Stimulated activated naive CD4-positive, alpha-beta T cell (primary cell): ENCODE data around the gene DSCAML1.
"Not testable (repeated sequence)": the region's sequence is repeated elsewhere in the genome, so short reads cannot be mapped to it uniquely, and the experiment has no call there.

Source experiments
- DNase-seq, 6 experiments: peaks; one replicate each; lab custom pipeline; 2025; lab: John Stamatoyannopoulos, UW

The DSCAML1 gene

GRCh38 chr11:117794135-117794534 lies 2.9 kb downstream of the DSCAML1 start:
- DNase-seq, result no peak

DNA sequence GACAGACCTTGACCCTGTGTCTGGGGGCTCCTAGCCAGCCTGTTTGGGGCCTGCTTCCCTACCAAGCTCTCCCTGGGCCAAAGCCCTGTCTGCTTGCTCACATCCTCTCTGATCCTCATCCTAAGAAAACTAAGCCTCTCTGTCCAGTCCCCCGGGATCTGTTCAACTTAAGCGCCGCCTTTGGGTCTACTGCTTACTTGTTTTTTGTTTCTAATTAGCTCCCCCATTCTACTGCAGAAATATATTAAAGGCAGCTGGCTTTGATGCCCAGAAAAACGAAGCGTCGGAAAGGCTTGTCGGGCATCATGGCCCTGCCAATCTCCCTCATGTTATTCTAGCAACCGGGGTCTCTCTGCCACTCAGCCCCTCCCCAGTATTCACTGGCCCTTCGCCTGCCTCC lies 3.4 kb downstream of the DSCAML1 start:
- no peak for DNase-seq

DNA sequence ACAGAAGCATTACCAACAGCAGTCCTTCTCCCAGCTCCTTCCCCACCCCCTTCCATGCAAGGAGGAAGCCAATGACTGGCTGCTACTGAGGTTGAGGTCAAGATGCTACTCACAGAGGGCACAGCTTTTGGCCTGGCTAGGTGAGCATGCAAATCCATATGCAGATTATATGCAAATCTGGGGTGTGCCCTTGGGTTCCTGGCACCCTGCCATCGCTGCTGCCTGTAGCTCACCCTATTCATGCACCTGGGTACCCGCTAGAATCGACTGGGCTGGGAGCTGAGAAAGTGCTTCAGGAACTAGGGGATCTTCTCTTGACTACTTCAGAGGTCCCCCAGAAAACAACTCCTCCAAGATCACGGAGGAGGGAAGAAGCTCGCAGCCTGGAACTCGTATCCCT lies 4.0 kb downstream of the DSCAML1 start:
- no peak for DNase-seq

DNA sequence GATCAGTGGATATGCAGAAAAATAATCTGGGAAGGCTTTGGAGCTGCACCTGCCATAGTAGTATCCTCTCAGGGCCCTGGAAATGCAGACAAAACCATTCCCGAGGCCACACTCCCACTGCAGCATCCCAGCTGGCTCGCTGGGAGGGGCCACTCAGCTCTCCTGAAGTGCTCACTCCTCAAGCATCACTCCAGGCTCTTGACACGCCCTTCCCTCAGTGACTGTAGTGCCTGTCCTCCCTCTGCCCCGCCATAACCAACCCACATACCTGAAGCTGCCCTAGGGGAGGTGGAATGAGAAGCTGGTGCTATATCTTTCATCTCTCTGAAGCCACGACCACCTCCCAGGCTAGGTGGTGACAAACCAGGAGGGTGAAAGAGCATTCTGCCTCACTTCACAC lies 4.8 kb downstream of the DSCAML1 start:
- no peak for DNase-seq

DNA sequence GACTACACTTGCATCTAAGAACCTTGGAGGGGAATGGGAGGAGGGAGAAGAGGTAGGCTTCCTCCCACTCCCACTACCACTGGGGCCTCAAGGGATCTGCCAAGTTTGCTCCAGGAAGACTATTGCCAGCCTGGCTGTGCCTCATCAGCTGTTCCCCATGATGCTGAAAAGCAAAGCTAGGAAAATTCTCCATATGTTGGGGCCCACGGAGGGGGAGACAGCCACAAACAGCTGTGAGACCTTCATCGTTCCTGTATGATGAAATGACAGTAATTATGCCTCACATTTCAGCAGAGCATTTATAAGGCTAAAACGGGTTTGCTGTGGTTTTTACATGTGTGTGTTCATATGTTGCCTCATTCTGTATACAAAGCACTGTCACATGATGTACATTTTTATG lies 6.7 kb downstream of the DSCAML1 start:
- no peak for DNase-seq

- no peak for DNase-seq
Measured at GRCh38 chr11:117789241-117789640, 7.8 kb downstream of the DSCAML1 start.

DNA sequence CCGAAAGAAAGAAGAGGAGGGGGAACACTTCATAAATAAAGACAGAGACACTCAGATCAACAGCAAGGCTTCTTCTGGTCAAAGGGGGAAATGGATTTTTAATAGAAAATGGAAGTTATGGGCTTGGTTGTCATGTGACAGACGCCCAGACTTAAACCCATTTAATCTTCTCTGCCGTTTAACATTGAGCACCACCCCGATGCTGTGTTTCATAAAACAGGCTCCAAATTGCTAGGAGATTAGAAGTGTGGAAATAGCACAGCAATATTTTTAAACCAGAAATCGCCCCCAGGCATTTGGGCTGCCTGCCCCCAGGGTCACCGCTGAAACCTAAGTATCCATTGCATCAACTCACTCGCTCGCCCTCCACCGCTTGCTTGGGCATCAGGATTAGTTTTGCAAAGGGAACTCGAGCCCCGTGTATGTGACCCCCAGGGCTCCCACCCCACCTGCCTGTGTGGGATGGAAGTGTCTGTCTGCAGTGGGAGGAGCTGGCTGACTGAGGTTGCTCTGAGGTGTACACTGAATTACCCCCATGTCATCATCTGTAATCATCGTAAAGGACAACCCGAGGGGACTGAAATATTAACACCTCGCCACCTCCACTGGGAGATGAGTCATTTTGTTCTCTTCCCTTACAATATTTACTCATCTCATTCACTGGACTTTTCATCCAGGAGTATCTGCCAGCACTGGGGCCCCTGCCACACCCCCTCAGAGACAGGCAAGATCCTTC lies 10.7 kb downstream of the DSCAML1 start:
- no peak for DNase-seq

DNA sequence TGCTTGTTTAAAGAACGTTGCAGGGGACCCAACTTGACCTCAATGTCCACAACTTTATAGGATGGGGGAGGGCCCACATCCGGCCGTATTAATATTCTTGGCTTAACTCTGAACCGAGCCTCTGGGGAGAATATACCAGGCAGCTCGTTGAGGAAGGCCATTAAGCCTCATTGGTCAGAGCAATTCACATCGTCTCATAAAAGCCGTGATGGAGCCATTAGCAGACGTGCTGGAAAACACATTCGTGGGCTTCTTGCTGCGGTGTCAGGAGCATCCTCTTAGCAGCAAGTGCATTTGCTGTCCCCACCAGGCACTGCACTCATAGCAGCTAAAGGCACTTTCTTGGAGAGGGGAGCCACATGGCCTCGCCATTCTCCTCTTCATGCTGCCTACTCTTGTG lies 14.9 kb downstream of the DSCAML1 start:
- no peak for DNase-seq

DNA sequence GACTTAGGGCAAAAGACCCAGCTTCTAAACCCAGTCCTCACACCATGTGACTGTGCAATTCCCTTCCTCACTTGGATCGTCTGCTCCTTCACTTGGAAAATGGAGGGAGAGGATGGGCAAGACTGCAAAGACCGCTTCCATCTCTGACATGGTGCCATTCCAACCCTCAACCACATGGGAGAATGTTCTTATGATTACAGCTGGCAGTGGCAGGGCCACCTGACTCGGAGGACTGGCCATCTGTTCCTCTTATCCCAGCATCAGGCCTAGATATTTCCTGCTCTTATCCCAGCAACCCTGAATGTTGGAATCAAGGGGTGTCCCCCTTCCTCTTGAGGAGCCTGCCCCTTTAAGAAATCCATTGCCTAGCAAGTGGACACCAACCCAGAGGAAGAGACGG lies 15.4 kb downstream of the DSCAML1 start:
- DNase-seq, result no peak

DNA sequence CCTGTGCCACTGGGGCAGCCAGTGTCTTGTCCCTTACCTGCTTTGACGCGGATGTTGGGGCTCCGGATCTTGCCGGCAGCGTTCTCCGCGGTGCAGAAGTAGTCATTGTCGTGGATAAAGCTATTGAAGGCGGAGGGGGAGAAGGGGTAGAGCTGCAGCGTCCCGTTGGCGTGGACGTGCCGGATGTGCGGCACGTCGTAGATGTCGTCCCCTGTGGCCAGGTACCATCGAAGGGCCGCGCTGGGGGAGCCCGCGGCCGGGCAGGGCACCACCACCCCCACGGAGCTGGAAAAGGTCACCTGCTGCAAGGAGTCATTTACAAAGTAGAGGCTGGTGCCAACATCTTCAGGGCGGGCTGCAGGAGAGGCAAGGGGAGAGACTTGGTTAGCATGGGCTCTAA lies 16.6 kb downstream of the DSCAML1 start:
- no peak for DNase-seq

GRCh38 chr11:117774553-117774952 lies 22.5 kb downstream of the DSCAML1 start:
- DNase-seq, result no peak

DNA sequence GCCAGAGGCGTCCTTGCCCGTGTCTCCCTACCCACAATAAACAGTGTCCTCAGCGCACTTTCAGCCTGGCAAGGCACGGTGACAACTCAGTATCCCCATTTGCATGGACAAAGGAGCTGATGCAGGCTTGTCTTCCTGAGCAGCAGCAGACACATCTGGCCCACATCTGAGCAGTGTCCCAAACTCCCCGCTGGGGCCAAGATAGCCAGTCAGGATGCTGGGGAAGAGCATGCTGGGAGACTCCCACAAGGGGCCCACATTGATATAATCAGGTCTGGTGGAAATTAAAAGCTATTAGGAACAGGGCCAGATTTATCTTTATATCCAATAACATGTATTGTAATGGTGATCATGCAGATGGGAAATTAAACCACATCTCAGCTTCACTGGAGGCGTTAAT lies 24.7 kb downstream of the DSCAML1 start:
- DNase-seq, result no peak

- no peak for DNase-seq
Measured at GRCh38 chr11:117771841-117772240, 25.2 kb downstream of the DSCAML1 start.

- no peak for DNase-seq
Measured at GRCh38 chr11:117771197-117771596, 25.8 kb downstream of the DSCAML1 start.

DNA sequence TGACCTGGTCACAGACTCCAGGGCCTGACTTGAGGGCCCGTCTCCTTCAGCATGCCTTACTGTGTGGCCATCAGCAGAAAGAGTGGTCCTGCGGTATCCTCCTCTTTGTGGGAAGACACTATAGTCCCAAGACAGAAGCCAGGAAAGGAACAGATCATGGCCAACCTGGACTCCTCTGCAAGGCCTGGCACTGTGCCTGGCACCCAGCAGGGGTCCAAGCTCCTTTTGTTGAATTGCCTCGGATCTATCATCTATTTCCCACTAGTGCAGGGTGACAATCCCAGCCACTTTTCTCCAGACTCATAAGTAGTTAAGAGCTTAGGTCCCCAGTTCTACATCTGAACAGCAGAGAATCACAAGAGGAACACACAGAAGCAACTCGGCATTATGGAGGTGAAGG lies 27.0 kb downstream of the DSCAML1 start:
- no peak for DNase-seq

DNA sequence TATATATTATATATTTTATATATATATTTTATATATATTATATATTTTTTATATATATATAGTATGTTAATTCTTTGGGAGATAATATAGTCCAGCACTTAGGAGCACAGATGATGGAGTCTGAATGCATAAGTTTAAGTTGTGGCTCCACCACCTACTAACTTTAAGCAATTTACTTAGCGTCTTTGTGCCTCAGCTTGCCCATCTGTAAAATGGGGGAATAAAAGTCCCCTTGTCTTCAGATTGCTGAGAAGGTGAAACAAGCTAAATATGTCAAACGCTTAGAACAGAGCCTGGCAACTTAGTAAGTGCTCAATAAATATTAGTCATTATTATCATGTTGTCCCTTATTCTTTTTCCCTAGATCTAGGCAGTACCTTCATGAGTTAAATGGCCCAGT lies 27.5 kb downstream of the DSCAML1 start:
- no peak for DNase-seq

- no peak for DNase-seq
Measured at GRCh38 chr11:117768506-117768905, 28.5 kb downstream of the DSCAML1 start.

DNA sequence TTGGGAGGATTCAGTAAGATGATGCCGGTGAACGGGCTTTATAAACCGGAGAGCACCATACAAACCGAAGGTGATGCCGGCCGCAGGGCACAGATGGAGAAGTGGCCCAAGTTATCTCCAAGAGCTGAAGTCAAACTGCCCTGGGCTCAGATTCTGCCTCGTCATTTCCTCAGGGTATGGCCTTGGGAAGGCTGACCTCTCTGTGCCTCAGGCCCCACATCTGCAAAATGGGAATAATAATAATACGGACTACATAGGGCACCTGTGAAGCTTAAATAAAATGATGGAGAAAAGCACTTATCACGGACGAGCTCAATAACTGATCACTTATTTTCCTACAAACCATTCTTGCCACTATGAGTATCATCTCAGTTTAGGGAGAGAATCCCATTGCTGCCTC lies 29.9 kb downstream of the DSCAML1 start:
- DNase-seq, result no peak

- DNase-seq, result no peak
Measured at GRCh38 chr11:117766576-117766975, 30.4 kb downstream of the DSCAML1 start.

DNA sequence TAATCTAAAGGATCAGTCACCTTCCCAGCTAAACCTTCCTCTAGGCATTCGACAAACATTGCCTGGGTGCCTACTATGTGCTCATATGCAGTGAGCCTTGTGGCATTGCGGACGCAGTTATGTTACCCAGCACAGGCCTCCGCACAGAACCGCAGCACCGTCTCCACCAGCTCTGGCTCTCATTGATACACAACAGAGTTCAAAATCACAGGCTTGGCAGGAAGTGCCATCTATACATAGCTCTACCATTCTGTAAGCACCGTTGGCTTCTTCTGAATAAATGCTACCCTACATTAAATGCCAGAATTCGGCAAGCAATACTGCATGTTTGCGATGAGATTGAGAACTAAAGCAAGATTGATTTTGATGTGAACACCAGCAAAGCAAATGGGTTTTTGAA lies 31.0 kb downstream of the DSCAML1 start:
- DNase-seq, result no peak

DNA sequence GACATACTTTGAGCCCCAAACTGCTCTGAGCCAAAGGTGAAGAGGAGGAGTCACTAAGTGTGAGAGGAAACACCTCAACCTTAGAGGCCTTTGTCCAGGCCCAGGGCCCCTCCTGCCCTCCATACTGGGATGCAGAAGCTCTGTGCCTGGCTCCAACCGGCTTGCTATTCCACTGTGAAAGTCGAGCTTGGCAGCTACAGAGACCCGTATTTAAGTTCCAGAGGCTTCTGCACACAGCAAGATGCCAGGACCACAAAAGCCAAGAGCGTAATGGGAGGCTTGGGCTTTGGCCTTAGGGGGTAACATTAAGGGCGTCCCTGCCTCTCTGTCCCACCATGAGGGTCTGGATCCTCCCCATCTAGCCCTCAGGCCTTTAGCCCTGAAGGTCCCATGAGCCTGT lies 31.9 kb downstream of the DSCAML1 start:
- DNase-seq, result no peak

DNA sequence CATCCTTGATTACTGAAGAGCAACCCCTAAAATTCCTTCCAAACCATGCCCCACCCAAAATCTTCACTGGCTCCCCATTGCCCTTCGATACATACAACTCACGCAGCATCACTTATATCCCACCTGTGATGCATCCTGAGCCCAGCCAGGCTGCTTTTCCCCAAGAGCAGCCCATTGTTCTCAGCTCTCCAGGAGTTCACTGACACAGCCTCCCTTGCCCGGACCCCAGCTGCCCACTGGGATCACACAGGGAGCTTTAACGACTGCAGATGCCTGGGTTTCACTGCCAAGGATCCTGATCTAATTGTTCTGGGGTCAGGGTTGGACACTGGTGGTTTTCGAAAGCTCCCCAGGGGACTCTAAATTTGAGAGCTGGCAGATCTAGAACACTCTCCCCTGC lies 33.6 kb downstream of the DSCAML1 start:
- not testable (repeated sequence) for DNase-seq

GRCh38 chr11:117761993-117762392 lies 35.0 kb downstream of the DSCAML1 start:
- no peak for DNase-seq

- no peak for DNase-seq
Measured at GRCh38 chr11:117759305-117759704, 37.7 kb downstream of the DSCAML1 start.

DNA sequence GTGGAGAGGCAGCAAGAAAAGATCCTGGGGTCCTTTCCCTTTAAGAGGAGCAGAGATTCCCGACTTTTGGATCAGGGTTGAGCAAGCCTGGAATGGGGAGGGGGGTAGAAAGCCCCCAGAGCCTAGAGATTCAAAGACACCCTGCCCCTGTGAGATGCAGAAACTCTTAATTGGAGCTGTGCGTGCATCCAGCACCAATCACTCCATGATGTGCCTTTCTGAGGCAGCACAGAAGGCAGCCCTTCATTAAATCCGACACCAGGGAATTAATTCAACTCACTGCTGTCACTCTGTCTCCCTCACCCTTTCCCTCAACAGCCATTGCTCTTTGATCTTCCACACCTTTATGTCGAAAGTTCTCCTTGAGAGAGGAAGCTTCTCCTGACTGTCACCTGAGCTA lies 43.0 kb downstream of the DSCAML1 start:
- no peak for DNase-seq
